ENCODE measurements around the gene PPDPF. TPM values are rescaled to one million over a fixed set of nuclear protein-coding genes. Genes with fewer than 3 reads are reported as not detected.

Gene PPDPF
- total RNA-seq, 1 donor from 2014 or later, result 4.1 TPM

DNA sequence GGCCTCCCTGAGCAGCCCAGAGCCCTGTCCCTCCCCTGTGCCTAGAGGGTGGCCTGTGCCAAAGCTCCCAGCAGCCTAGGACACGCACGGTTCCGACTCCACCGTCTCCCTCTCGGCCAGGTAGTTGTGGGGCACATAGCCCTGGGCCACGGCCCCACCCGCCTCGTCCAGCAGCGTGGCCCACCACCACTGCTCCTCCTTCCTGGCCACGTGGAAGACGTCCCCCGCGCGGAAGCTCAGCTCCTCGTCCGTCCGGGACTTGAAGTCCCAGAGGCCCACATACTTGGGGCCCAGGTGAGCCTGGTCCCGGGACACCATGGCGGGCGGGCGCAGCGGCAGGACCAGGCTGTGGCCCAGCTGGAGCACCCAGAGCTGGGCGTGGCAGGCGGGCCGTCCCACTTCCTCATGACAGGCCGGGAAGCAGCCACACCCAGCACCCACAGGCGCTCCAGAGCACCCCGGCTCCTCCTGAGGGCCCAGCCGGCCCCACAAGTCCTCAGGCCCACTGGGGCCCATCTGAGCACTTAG, 16.5 kb downstream of the PPDPF start, which contains the start of gene PTK6:
Gene PTK6, minus strand, starts transcription at position 380 of the 528 bp plus-strand sequence. Its CDS starts 62 bp downstream, at position 318.
- Mint-ChIP-seq H3K36me3 (no peaks in the 10 kb centered on the region), H3K9me3 (no peaks in the 10 kb centered on the region), H3K4me3 (no peak within 1 kb of the TSS), H3K27ac (no peak within 1 kb of the TSS), H3K4me1 (peaks cover 7% of the 10 kb centered on the region), H3K27me3 (ENCODE audit: insufficient read depth, low read depth) (peaks cover 1% of the 10 kb centered on the region)
- no peaks in the 10 kb centered on the region for H4K20me1 ChIP-seq (ENCODE audit: low read depth)
- H3K36me3 ChIP-seq, result no peaks in the 10 kb centered on the region
- H3K9ac ChIP-seq, result no peak within 1 kb of the TSS
- H3K27me3 ChIP-seq, result no peaks in the 10 kb centered on the region
- H3K9me3 ChIP-seq (ENCODE audit: low read depth), result no peaks in the 10 kb centered on the region
- no peaks in the 10 kb centered on the region for H3K4me1 ChIP-seq
- no peak within 1 kb of the TSS for H3K27ac ChIP-seq
- no peak for TF ChIP-seq EZH2 (IDR thresholded peaks at IDR 0.05)
- no peak for TF ChIP-seq EZH2phosphoT487 (IDR thresholded peaks at IDR 0.05)
- TF ChIP-seq, protein P1, sequence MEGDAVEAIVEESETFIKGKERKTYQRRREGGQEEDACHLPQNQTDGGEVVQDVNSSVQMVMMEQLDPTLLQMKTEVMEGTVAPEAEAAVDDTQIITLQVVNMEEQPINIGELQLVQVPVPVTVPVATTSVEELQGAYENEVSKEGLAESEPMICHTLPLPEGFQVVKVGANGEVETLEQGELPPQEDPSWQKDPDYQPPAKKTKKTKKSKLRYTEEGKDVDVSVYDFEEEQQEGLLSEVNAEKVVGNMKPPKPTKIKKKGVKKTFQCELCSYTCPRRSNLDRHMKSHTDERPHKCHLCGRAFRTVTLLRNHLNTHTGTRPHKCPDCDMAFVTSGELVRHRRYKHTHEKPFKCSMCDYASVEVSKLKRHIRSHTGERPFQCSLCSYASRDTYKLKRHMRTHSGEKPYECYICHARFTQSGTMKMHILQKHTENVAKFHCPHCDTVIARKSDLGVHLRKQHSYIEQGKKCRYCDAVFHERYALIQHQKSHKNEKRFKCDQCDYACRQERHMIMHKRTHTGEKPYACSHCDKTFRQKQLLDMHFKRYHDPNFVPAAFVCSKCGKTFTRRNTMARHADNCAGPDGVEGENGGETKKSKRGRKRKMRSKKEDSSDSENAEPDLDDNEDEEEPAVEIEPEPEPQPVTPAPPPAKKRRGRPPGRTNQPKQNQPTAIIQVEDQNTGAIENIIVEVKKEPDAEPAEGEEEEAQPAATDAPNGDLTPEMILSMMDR (IDR thresholded peaks at IDR 0.05), result no peak
- DNase-seq (ENCODE audit: low spot score), result no peak
- no peaks in the 10 kb centered on the region for H3K79me2 ChIP-seq (ENCODE audit: low read depth)
- peaks cover 3% of the 10 kb centered on the region for H3F3A ChIP-seq (ENCODE audit: low read depth)
- peak within 1 kb of the TSS; percentile 70 for H2AFZ ChIP-seq (replicated peaks)
- peak within 1 kb of the TSS; percentile 71 for H3K4me2 ChIP-seq
- H3K4me3 ChIP-seq, result peak within 1 kb of the TSS; percentile 42

DNA sequence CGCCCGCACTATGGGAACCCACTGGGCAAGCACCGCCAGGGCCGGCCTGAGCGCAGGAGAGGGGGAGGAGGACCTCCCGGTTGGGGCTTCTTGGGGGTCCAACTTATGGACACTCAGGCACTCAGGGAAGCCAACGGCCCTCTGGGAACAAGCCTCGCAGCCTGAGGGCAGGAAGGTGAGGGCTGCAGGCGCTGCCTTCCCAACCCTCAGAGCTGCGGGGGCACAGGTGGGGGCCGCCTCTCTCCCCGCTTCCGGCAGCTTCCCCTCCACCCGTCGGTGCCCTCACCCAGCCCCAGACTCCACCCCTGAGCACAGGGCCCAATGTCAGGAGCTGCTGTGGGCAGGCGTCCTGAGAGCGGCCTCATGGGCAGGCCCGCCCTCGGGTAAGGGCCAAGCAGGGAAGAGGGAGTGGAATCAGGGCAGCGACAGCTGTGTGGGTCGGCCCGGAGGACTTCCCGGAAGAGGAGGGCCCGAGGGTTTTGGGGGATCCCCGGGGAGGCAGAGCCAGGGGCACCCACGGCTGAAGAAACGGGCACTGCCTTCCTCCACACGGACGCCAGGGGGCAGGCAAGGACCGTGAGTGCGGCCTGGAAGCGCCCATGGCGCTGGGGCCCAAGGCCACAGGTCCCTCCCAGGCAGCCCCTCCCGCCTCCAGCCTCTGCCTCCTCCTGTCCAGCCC, 17.1 kb downstream of the PPDPF start:
- no peak overlapping the region for H3K9ac ChIP-seq
- no peaks in the 10 kb centered on the region for H3K9me3 Mint-ChIP-seq
- peak overlapping the region; percentile 70 for H2AFZ ChIP-seq (replicated peaks)

DNA sequence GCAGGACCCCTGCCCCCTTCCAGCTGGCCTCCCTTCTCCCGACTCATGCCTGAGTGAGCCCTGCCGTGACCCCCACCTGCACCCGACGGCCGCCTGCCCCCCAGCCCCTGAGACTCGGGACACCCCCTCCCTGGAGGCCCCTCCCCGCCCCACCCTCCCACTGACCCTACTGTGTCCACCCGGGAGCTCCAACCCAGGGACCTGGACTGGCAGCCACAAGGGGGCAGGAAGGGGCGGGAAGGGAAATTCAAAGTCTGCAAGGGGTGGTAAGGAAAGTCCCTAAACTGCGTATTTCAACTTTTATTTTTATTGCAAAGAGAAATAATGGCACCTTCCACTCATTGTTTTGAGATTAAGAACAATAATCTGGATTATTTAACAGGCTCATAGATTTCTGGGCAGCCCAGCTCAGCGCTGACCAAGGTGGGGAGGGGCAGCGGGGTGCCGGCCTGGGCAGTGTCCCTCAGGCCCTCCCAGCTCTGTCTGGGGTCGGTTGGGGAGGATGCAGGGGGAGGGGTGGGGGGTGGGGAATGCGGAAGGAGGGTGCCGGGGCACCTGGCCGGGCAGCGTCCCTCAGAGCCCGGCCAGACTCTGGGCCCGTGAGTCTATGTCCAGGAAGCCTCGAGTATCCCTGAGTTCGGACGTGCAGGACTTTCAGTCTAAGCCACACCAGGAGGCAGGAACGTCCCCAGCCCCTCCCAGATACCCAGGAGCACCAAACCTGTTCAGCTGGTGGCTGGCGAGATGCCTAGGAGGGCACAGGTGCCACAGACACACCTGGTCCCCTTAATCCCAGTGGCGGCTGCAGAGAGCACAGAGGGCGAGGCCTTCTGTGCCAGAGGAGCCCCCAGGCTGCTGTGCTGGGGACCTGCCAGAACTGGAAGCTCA, 17.9 kb downstream of the PPDPF start:
- TF ChIP-seq, protein P1 (IDR thresholded peaks at IDR 0.05), result peak; percentile 33
- no peak for TF ChIP-seq EZH2phosphoT487 (IDR thresholded peaks at IDR 0.05)
- no peak for TF ChIP-seq EZH2 (IDR thresholded peaks at IDR 0.05)
- peak overlapping the region; percentile 42 for H3K4me3 ChIP-seq
- no peak overlapping the region for H3K4me3 Mint-ChIP-seq

More for the DNA sequence above, 17.1 kb downstream of the PPDPF start:
- H3K4me3 Mint-ChIP-seq, result no peak overlapping the region
- H3K27ac Mint-ChIP-seq, result no peak overlapping the region
- H3K4me1 Mint-ChIP-seq, result peaks cover 6% of the 10 kb centered on the region
- Histone ChIP-seq H3K27me3 (no peaks in the 10 kb centered on the region), H3K79me2 (ENCODE audit: low read depth) (no peaks in the 10 kb centered on the region), H3K4me3 (peak overlapping the region; percentile 42), H3K4me2 (peak overlapping the region; percentile 71), H3K4me1 (no peaks in the 10 kb centered on the region), H3K9me3 (ENCODE audit: low read depth) (no peaks in the 10 kb centered on the region), H3K27ac (no peak overlapping the region), H4K20me1 (ENCODE audit: low read depth) (no peaks in the 10 kb centered on the region), H3K36me3 (no peaks in the 10 kb centered on the region), H3F3A (ENCODE audit: low read depth) (peaks cover 3% of the 10 kb centered on the region)
- no peak for TF ChIP-seq EZH2 (IDR thresholded peaks at IDR 0.05)
- no peak for TF ChIP-seq EZH2phosphoT487 (IDR thresholded peaks at IDR 0.05)
- TF ChIP-seq, protein P1 (IDR thresholded peaks at IDR 0.05), result peak; percentile 72
- H3K36me3 Mint-ChIP-seq, result no peaks in the 10 kb centered on the region
- H3K27me3 Mint-ChIP-seq (ENCODE audit: insufficient read depth, low read depth), result no peaks in the 10 kb centered on the region
- peak; percentile 95 for DNase-seq (ENCODE audit: low spot score)

More for the DNA sequence above, 17.9 kb downstream of the PPDPF start:
- Mint-ChIP-seq H3K36me3 (no peaks in the 10 kb centered on the region), H3K9me3 (no peaks in the 10 kb centered on the region), H3K27me3 (ENCODE audit: insufficient read depth, low read depth) (peaks cover under 1% of the 10 kb centered on the region), H3K4me1 (peaks cover 6% of the 10 kb centered on the region), H3K27ac (no peak overlapping the region)
- no peaks in the 10 kb centered on the region for H4K20me1 ChIP-seq (ENCODE audit: low read depth)
- H3K27ac ChIP-seq, result no peak overlapping the region
- H2AFZ ChIP-seq (replicated peaks), result no peak overlapping the region
- no peaks in the 10 kb centered on the region for H3K27me3 ChIP-seq
- DNase-seq (ENCODE audit: low spot score), result no peak
- H3K36me3 ChIP-seq, result no peaks in the 10 kb centered on the region
- H3K4me1 ChIP-seq, result no peaks in the 10 kb centered on the region
- no peaks in the 10 kb centered on the region for H3K9me3 ChIP-seq (ENCODE audit: low read depth)
- H3F3A ChIP-seq (ENCODE audit: low read depth), result peaks cover 3% of the 10 kb centered on the region
- no peak overlapping the region for H3K9ac ChIP-seq
- H3K4me2 ChIP-seq, result peak overlapping the region; percentile 71
- no peaks in the 10 kb centered on the region for H3K79me2 ChIP-seq (ENCODE audit: low read depth)
